GM23338 (cell line): Measurements from ENCODE around the gene PTPRQ. TPM values are rescaled to one million over a fixed set of nuclear protein-coding genes. Genes with fewer than 3 reads are reported as not detected.

Experiments used
- ATAC-seq: fragments of 200-7000 bp; cut with Tn5 transposase; 3 replicates; pipeline ENCODE4 v1.9.1; 2020
- DNase-seq: peaks from one replicate; pipeline ENCODE4 v3.0.0-alpha.2; 2015; ENCODE audit warnings: low spot score
- H2AFZ ChIP-seq: fragments of 200-600 bp; sonication (generic); 2 replicates; pipeline ENCODE4 v1.8.0; 2016; ENCODE audit warnings: antibody characterized with exemption, mild to moderate bottlenecking, moderate library complexity
- H3F3A ChIP-seq: fragments of 200-600 bp; sonication (generic); replicated peaks from 2 replicates; pipeline ENCODE4 v1.8.0; 2017; ENCODE audit warnings: antibody characterized with exemption, mixed run types, low read depth
- H3K27ac ChIP-seq: fragments of 200-600 bp; sonication (generic); 2 replicates; pipeline ENCODE4 v1.6.1; 2016; ENCODE audit warnings: low read depth
- H3K27me3 ChIP-seq: fragments of 200-600 bp; sonication (generic); 2 replicates; pipeline ENCODE4 v1.8.0; 2016; ENCODE audit warnings: mild to moderate bottlenecking, mixed run types, moderate library complexity; ENCODE audit not compliant: insufficient read depth
- H3K36me3 ChIP-seq: fragments of 200-600 bp; sonication (generic); 2 replicates; pipeline ENCODE4 v1.8.0; 2016; ENCODE audit warnings: mild to moderate bottlenecking; ENCODE audit not compliant: insufficient read depth
- H3K4me1 ChIP-seq: fragments of 200-600 bp; sonication (generic); 2 replicates; pipeline ENCODE4 v1.8.0; 2016; ENCODE audit warnings: mild to moderate bottlenecking, moderate library complexity; ENCODE audit not compliant: insufficient read depth
- H3K4me2 ChIP-seq: fragments of 200-600 bp; sonication (generic); 2 replicates; pipeline ENCODE4 v1.7.1; 2017; ENCODE audit warnings: mixed run types
- H3K4me3 ChIP-seq: fragments of 200-600 bp; sonication (generic); 2 replicates; pipeline ENCODE4 v1.6.1; 2016; ENCODE audit warnings: mixed run types
- H3K79me2 ChIP-seq: fragments of 200-600 bp; sonication (generic); replicated peaks from 2 replicates; pipeline ENCODE4 v1.8.0; 2017; ENCODE audit warnings: mild to moderate bottlenecking; ENCODE audit not compliant: insufficient read depth
- H3K9me2 ChIP-seq: fragments of 200-600 bp; sonication (generic); 2 replicates; pipeline ENCODE4 v1.8.0; 2017; ENCODE audit not compliant: insufficient read depth
- H4K20me1 ChIP-seq: fragments of 200-600 bp; sonication (generic); replicated peaks from 2 replicates; pipeline ENCODE4 v1.8.0; 2017; ENCODE audit warnings: mild to moderate bottlenecking; ENCODE audit not compliant: insufficient read depth
- H3K27ac Mint-ChIP-seq: 2 replicates; pipeline ENCODE4 v1.8.0; 2020; ENCODE audit warnings: inconsistent platforms, mild to moderate bottlenecking, moderate library complexity, mixed read lengths
- H3K27me3 Mint-ChIP-seq: 3 replicates; pipeline ENCODE4 v1.8.0; 2022; ENCODE audit warnings: low read depth, mild to moderate bottlenecking, moderate library complexity, mixed read lengths, inconsistent platforms; ENCODE audit not compliant: insufficient read depth, poor library complexity
- H3K36me3 Mint-ChIP-seq: 3 replicates; pipeline ENCODE4 v1.8.0; 2021; ENCODE audit warnings: low read depth, mild to moderate bottlenecking, inconsistent platforms, moderate library complexity, mixed read lengths
- H3K4me1 Mint-ChIP-seq: 3 replicates; pipeline ENCODE4 v1.8.0; 2020; ENCODE audit warnings: mild to moderate bottlenecking, inconsistent platforms, mixed read lengths
- H3K4me3 Mint-ChIP-seq: 3 replicates; pipeline ENCODE4 v1.8.0; 2021; ENCODE audit warnings: moderate library complexity, mild to moderate bottlenecking, inconsistent platforms, mixed read lengths
- H3K9me3 Mint-ChIP-seq: 3 replicates; pipeline ENCODE4 v1.8.0; 2020; ENCODE audit warnings: moderate library complexity, mild to moderate bottlenecking, inconsistent platforms, mixed read lengths
- CREB1 ChIP-seq: fragments of 250-450 bp; sonication (Bioruptor Pico); IDR thresholded peaks from 2 replicates; pipeline ENCODE4 v1.5.0; 2020; ENCODE audit warnings: low read depth, mild to moderate bottlenecking, moderate library complexity
- EZH2 ChIP-seq: fragments of 200-600 bp; sonication (generic); IDR thresholded peaks from one replicate; pipeline ENCODE4 v1.8.0; 2017; ENCODE audit warnings: antibody characterized with exemption, mild to moderate bottlenecking, low read depth; ENCODE audit not compliant: unreplicated experiment
- EZH2phosphoT487 ChIP-seq: fragments of 200-600 bp; sonication (generic); IDR thresholded peaks from one replicate; pipeline ENCODE4 v1.8.1; 2018; ENCODE audit warnings: antibody characterized with exemption; ENCODE audit not compliant: unreplicated experiment
- JUNB ChIP-seq: IDR thresholded peaks from one replicate; pipeline ENCODE4 v1.6.1; 2016; ENCODE audit warnings: antibody characterized with exemption; ENCODE audit not compliant: unreplicated experiment
- NANOG ChIP-seq: IDR thresholded peaks from 2 replicates; pipeline ENCODE4 v1.6.1; 2016; ENCODE audit warnings: antibody characterized with exemption, borderline replicate concordance
- POLR2AphosphoS5 ChIP-seq: IDR thresholded peaks from 2 replicates; pipeline ENCODE4 v1.6.1; 2016; ENCODE audit warnings: antibody characterized with exemption, low read depth
- STAT1 ChIP-seq: IDR thresholded peaks from one replicate; pipeline ENCODE4 v1.6.1; 2016; ENCODE audit warnings: antibody characterized with exemption; ENCODE audit not compliant: unreplicated experiment
- ZNF114 ChIP-seq: fragments of 250-450 bp; sonication (Bioruptor Pico); IDR thresholded peaks from 2 replicates; pipeline ENCODE4 v1.5.0; 2020; ENCODE audit warnings: mild to moderate bottlenecking, moderate library complexity
- ZNF331 ChIP-seq: fragments of 250-450 bp; sonication (Bioruptor Pico); IDR thresholded peaks from 2 replicates; pipeline ENCODE4 v1.5.0; 2020; ENCODE audit warnings: low read depth, mild to moderate bottlenecking, moderate library complexity
- polyA plus RNA-seq: library from polyadenylated mRNA; unstranded; fragments of >200 nt; fragmentation: Nextera tagmentation; extraction: Ambion mirVana; gene quantifications from 2 replicates; pipeline ENCODE4 v1.2.1, GENCODE V29; 2016
- total RNA-seq: library from RNA; depleted of rRNA; stranded (reverse); fragments of >200 nt; shearing (Covaris generic); gene quantifications from 2 replicates; pipeline ENCODE4 v1.2.3, GENCODE V29; 2014
- TF ChIP-seq, protein P1 (sequence below), 2 experiments: fragments of 200-600 bp in 1 of 2; sonication (generic) in 1 of 2; conservative IDR thresholded peaks; 2 replicates each; pipeline versions ENCODE4 v1.5.1 to v1.6.1; 2016 to 2017; ENCODE audit warnings: antibody characterized with exemption in 2 of 2, low read depth in 2 of 2, mild to moderate bottlenecking in 2 of 2, moderate library complexity in 1 of 2
- TF ChIP-seq, protein P2 (sequence below): IDR thresholded peaks from 2 replicates; pipeline ENCODE4 v1.6.1; 2016; ENCODE audit warnings: antibody characterized with exemption
- TF ChIP-seq, protein P3 (sequence below): IDR thresholded peaks from one replicate; pipeline ENCODE4 v1.6.1; 2018; ENCODE audit warnings: antibody characterized with exemption; ENCODE audit not compliant: unreplicated experiment
- TF ChIP-seq, protein P4 (sequence below): fragments of 250-450 bp; sonication (Bioruptor Pico); IDR thresholded peaks from 2 replicates; pipeline ENCODE4 v1.5.0; 2020; ENCODE audit warnings: mild to moderate bottlenecking, moderate library complexity

Gene PTPRQ
- total and polyA plus RNA-seq, 2 experiments from 2014 or later: not detected

DNA sequence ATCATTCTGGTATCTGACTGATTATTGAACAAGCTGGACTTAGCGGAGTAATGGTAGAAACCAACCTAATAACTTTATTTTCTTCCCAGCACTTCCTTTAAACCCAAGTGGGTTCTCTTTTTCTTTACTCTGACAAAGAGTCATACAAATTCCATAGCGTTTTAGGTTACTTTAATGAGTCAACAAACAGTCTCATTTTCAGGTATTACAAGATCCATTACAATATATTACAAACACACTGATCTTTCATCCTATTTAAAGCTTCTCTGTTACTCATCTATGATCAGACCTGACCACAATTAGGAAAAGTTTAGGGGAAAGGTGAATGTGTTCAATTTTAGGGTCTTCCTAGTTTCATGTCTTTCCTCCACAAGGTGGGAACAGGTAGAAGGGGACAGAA is 39.4 kb upstream of the PTPRQ start:
- H3K4me3 Mint-ChIP-seq: no peak overlapping the region
- Histone ChIP-seq H3F3A (no peaks in the 10 kb centered on the region), H2AFZ (no peak overlapping the region), H3K4me2 (no peak overlapping the region), H3K36me3 (no peaks in the 10 kb centered on the region), H3K4me3 (no peak overlapping the region), H3K27ac (no peak overlapping the region), H3K27me3 (no peaks in the 10 kb centered on the region), H3K4me1 (no peaks in the 10 kb centered on the region), H3K9me2 (no peaks in the 10 kb centered on the region), H4K20me1 (no peaks in the 10 kb centered on the region), H3K79me2 (no peaks in the 10 kb centered on the region)
- DNase-seq (no peak), ATAC-seq (no peak)
- H3K36me3 Mint-ChIP-seq: no peaks in the 10 kb centered on the region
- H3K4me1 Mint-ChIP-seq: peaks cover 4% of the 10 kb centered on the region; the same call in 1 of the 3 replicates
- no peak for TF ChIP-seq NANOG
- no peak for TF ChIP-seq ZNF114
- TF ChIP-seq, protein P1, sequence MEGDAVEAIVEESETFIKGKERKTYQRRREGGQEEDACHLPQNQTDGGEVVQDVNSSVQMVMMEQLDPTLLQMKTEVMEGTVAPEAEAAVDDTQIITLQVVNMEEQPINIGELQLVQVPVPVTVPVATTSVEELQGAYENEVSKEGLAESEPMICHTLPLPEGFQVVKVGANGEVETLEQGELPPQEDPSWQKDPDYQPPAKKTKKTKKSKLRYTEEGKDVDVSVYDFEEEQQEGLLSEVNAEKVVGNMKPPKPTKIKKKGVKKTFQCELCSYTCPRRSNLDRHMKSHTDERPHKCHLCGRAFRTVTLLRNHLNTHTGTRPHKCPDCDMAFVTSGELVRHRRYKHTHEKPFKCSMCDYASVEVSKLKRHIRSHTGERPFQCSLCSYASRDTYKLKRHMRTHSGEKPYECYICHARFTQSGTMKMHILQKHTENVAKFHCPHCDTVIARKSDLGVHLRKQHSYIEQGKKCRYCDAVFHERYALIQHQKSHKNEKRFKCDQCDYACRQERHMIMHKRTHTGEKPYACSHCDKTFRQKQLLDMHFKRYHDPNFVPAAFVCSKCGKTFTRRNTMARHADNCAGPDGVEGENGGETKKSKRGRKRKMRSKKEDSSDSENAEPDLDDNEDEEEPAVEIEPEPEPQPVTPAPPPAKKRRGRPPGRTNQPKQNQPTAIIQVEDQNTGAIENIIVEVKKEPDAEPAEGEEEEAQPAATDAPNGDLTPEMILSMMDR (conservative IDR thresholded peaks at IDR 0.05; ENCODE audit: low read depth in 2 of 2): no peak
- TF ChIP-seq, protein P2, sequence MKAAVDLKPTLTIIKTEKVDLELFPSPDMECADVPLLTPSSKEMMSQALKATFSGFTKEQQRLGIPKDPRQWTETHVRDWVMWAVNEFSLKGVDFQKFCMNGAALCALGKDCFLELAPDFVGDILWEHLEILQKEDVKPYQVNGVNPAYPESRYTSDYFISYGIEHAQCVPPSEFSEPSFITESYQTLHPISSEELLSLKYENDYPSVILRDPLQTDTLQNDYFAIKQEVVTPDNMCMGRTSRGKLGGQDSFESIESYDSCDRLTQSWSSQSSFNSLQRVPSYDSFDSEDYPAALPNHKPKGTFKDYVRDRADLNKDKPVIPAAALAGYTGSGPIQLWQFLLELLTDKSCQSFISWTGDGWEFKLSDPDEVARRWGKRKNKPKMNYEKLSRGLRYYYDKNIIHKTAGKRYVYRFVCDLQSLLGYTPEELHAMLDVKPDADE: no peak
- TF ChIP-seq CREB1 (CRISPR knock-in tag): no peak
- TF ChIP-seq STAT1: no peak
- no peak for TF ChIP-seq JUNB
- no peak for TF ChIP-seq EZH2
- TF ChIP-seq, protein P3, sequence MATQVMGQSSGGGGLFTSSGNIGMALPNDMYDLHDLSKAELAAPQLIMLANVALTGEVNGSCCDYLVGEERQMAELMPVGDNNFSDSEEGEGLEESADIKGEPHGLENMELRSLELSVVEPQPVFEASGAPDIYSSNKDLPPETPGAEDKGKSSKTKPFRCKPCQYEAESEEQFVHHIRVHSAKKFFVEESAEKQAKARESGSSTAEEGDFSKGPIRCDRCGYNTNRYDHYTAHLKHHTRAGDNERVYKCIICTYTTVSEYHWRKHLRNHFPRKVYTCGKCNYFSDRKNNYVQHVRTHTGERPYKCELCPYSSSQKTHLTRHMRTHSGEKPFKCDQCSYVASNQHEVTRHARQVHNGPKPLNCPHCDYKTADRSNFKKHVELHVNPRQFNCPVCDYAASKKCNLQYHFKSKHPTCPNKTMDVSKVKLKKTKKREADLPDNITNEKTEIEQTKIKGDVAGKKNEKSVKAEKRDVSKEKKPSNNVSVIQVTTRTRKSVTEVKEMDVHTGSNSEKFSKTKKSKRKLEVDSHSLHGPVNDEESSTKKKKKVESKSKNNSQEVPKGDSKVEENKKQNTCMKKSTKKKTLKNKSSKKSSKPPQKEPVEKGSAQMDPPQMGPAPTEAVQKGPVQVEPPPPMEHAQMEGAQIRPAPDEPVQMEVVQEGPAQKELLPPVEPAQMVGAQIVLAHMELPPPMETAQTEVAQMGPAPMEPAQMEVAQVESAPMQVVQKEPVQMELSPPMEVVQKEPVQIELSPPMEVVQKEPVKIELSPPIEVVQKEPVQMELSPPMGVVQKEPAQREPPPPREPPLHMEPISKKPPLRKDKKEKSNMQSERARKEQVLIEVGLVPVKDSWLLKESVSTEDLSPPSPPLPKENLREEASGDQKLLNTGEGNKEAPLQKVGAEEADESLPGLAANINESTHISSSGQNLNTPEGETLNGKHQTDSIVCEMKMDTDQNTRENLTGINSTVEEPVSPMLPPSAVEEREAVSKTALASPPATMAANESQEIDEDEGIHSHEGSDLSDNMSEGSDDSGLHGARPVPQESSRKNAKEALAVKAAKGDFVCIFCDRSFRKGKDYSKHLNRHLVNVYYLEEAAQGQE: no peak
- TF ChIP-seq POLR2AphosphoS5: no peak
- no peak for TF ChIP-seq ZNF331
- no peak for TF ChIP-seq EZH2phosphoT487
- TF ChIP-seq, protein P4, sequence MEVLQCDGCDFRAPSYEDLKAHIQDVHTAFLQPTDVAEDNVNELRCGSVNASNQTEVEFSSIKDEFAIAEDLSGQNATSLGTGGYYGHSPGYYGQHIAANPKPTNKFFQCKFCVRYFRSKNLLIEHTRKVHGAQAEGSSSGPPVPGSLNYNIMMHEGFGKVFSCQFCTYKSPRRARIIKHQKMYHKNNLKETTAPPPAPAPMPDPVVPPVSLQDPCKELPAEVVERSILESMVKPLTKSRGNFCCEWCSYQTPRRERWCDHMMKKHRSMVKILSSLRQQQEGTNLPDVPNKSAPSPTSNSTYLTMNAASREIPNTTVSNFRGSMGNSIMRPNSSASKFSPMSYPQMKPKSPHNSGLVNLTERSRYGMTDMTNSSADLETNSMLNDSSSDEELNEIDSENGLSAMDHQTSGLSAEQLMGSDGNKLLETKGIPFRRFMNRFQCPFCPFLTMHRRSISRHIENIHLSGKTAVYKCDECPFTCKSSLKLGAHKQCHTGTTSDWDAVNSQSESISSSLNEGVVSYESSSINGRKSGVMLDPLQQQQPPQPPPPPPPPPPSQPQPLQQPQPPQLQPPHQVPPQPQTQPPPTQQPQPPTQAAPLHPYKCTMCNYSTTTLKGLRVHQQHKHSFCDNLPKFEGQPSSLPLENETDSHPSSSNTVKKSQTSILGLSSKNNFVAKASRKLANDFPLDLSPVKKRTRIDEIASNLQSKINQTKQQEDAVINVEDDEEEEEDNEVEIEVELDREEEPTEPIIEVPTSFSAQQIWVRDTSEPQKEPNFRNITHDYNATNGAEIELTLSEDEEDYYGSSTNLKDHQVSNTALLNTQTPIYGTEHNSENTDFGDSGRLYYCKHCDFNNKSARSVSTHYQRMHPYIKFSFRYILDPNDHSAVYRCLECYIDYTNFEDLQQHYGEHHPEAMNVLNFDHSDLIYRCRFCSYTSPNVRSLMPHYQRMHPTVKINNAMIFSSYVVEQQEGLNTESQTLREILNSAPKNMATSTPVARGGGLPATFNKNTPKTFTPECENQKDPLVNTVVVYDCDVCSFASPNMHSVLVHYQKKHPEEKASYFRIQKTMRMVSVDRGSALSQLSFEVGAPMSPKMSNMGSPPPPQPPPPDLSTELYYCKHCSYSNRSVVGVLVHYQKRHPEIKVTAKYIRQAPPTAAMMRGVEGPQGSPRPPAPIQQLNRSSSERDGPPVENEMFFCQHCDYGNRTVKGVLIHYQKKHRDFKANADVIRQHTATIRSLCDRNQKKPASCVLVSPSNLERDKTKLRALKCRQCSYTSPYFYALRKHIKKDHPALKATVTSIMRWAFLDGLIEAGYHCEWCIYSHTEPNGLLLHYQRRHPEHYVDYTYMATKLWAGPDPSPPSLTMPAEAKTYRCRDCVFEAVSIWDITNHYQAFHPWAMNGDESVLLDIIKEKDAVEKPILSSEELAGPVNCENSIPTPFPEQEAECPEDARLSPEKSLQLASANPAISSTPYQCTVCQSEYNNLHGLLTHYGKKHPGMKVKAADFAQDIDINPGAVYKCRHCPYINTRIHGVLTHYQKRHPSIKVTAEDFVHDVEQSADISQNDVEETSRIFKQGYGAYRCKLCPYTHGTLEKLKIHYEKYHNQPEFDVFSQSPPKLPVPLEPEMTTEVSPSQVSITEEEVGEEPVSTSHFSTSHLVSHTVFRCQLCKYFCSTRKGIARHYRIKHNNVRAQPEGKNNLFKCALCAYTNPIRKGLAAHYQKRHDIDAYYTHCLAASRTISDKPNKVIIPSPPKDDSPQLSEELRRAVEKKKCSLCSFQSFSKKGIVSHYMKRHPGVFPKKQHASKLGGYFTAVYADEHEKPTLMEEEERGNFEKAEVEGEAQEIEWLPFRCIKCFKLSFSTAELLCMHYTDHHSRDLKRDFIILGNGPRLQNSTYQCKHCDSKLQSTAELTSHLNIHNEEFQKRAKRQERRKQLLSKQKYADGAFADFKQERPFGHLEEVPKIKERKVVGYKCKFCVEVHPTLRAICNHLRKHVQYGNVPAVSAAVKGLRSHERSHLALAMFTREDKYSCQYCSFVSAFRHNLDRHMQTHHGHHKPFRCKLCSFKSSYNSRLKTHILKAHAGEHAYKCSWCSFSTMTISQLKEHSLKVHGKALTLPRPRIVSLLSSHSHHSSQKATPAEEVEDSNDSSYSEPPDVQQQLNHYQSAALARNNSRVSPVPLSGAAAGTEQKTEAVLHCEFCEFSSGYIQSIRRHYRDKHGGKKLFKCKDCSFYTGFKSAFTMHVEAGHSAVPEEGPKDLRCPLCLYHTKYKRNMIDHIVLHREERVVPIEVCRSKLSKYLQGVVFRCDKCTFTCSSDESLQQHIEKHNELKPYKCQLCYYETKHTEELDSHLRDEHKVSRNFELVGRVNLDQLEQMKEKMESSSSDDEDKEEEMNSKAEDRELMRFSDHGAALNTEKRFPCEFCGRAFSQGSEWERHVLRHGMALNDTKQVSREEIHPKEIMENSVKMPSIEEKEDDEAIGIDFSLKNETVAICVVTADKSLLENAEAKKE (CRISPR knock-in tag): no peak
- no peaks in the 10 kb centered on the region for H3K9me3 Mint-ChIP-seq
- H3K27me3 Mint-ChIP-seq: peaks cover 4% of the 10 kb centered on the region
- H3K27ac Mint-ChIP-seq: no peak overlapping the region
